ENCODE data around the gene AZU1.

AZU1 gene

GRCh38 chr19:827710-828321 is at the start of gene AZU1:
AZU1 (plus strand) TSS chr19:827837; CDS start chr19:827847, 10 bp downstream.
- DNase-seq (ENCODE audit: low read depth, low spot score), result no peak

- peak; percentile 83 for DNase-seq (ENCODE audit: low read depth, low spot score)
Observed at GRCh38 chr19:778910-779653, 48.6 kb upstream of the AZU1 start.

GRCh38 chr19:780935-781334 is 46.7 kb upstream of the AZU1 start:
- DNase-seq (ENCODE audit: low read depth, low spot score), result no peak

- no peak for DNase-seq (ENCODE audit: low read depth, low spot score)
Observed at GRCh38 chr19:781800-782184, 45.8 kb upstream of the AZU1 start.

- peak; percentile 96 for DNase-seq (ENCODE audit: low read depth, low spot score)
Observed at GRCh38 chr19:782185-782877, 45.3 kb upstream of the AZU1 start.

GRCh38 chr19:782878-783668 is 44.6 kb upstream of the AZU1 start:
- peak; percentile 68 for DNase-seq (ENCODE audit: low read depth, low spot score)

- DNase-seq (ENCODE audit: low read depth, low spot score), result peak; percentile 68
Observed at GRCh38 chr19:784541-784940, 43.1 kb upstream of the AZU1 start.

- DNase-seq (ENCODE audit: low read depth, low spot score), result peak; percentile 65
Observed at GRCh38 chr19:787536-787935, 40.1 kb upstream of the AZU1 start.

GRCh38 chr19:788686-788982 is 39.0 kb upstream of the AZU1 start:
- no peak for DNase-seq (ENCODE audit: low read depth, low spot score)

- DNase-seq (ENCODE audit: low read depth, low spot score), result peak; percentile 83
Observed at GRCh38 chr19:788983-789700, 38.5 kb upstream of the AZU1 start.

- no peak for DNase-seq (ENCODE audit: low read depth, low spot score)
Observed at GRCh38 chr19:789701-790060, 38.0 kb upstream of the AZU1 start.

GRCh38 chr19:791007-791566 is 36.5 kb upstream of the AZU1 start:
- DNase-seq (ENCODE audit: low read depth, low spot score), result no peak

GRCh38 chr19:791567-792305 is 35.9 kb upstream of the AZU1 start:
- DNase-seq (ENCODE audit: low read depth, low spot score), result no peak

GRCh38 chr19:792306-792885 is 35.2 kb upstream of the AZU1 start:
- peak; percentile 45 for DNase-seq (ENCODE audit: low read depth, low spot score)

GRCh38 chr19:793806-794205 is 33.8 kb upstream of the AZU1 start:
- peak; percentile 55 for DNase-seq (ENCODE audit: low read depth, low spot score)

GRCh38 chr19:795073-795611 is 32.5 kb upstream of the AZU1 start:
- DNase-seq (ENCODE audit: low read depth, low spot score), result no peak

GRCh38 chr19:795691-796581 is 31.7 kb upstream of the AZU1 start:
- no peak for DNase-seq (ENCODE audit: low read depth, low spot score)

- peak; percentile 100 for DNase-seq (ENCODE audit: low read depth, low spot score)
Observed at GRCh38 chr19:796692-797527, 30.7 kb upstream of the AZU1 start, which contains the start of gene PTBP1. PTBP1 (plus strand) TSS chr19:797452; CDS start chr19:797498, 46 bp downstream.

All from ELF-1 (cell line).